A673 (cell line): ENCODE measurements around the gene RGS6.

Experiments
- CTCF ChIP-seq: fragments of 300-800, 200-600 bp; sonication (generic); conservative IDR thresholded peaks from 2 replicates; pipeline ENCODE4 v1.5.1; 2017; ENCODE audit warnings: low read depth, mild to moderate bottlenecking, antibody characterized with exemption, low read length, moderate library complexity, mixed read lengths
- EZH2 ChIP-seq: fragments of 200-600 bp; sonication (generic); IDR thresholded peaks from 2 replicates; pipeline ENCODE4 v1.6.1; 2017; ENCODE audit warnings: borderline replicate concordance, low read depth, mild to moderate bottlenecking, mixed read lengths, antibody characterized with exemption, low read length; ENCODE audit not compliant: poor library complexity, severe bottlenecking

GRCh38 chr14:72483311-72483710, 551.1 kb downstream of the RGS6 start:
- TF ChIP-seq CTCF (no peak), EZH2 (no peak)
